ENCODE results near the gene LZTR1. TPM values are rescaled to one million over a fixed set of nuclear protein-coding genes. Genes with fewer than 3 reads are reported as not detected.

The LZTR1 gene
- total and polyA plus RNA-seq, 5 donors: 20.4 to 33.2 (median 30.2) TPM

GRCh38 chr22:20994128-20994901, 12.2 kb downstream of the LZTR1 start:
- WGBS: 90% methylated on average over 30 of the region's 30 CpGs
- Histone ChIP-seq H3K4me3 (ENCODE audit: low read length) (no peak overlapping the region), H3K9me3 (ENCODE audit: control insufficient read depth, low read length) (no peaks in the 10 kb centered on the region), H3K4me1 (ENCODE audit: control insufficient read depth, insufficient read depth, low read length) (no peaks in the 10 kb centered on the region), H3K27ac (ENCODE audit: low read length) (no peak overlapping the region), H3K27me3 (ENCODE audit: control insufficient read depth, insufficient read depth) (no peaks in the 10 kb centered on the region)
- DNase-seq: peak; percentile 14 to 56 (median 42)
- no peak for ATAC-seq
- intact Hi-C loops (cut with DNase I): no loop called here

- intact Hi-C loops (cut with DNase I): no loop called here
- ATAC-seq (no peak), DNase-seq (peak in 1 of 3 donors; percentile 6)
- no peaks in the 10 kb centered on the region for H3K27me3 ChIP-seq (ENCODE audit: control insufficient read depth, insufficient read depth)
- no peaks in the 10 kb centered on the region for H3K4me1 ChIP-seq (ENCODE audit: control insufficient read depth, insufficient read depth, low read length)
- no peaks in the 10 kb centered on the region for H3K9me3 ChIP-seq (ENCODE audit: control insufficient read depth, low read length)
- no peak overlapping the region for H3K4me3 ChIP-seq (ENCODE audit: low read length)
- H3K27ac ChIP-seq (ENCODE audit: low read length): no peak overlapping the region
- WGBS: 90% methylated on average over 10 of the region's 10 CpGs
Observed at GRCh38 chr22:20994902-20995241, 12.8 kb downstream of the LZTR1 start.

GRCh38 chr22:20995329-20996030, 13.4 kb downstream of the LZTR1 start:
- Histone ChIP-seq H3K27ac (ENCODE audit: low read length) (no peak overlapping the region), H3K9me3 (ENCODE audit: control insufficient read depth, low read length) (no peaks in the 10 kb centered on the region), H3K4me3 (ENCODE audit: low read length) (no peak overlapping the region), H3K27me3 (ENCODE audit: control insufficient read depth, insufficient read depth) (no peaks in the 10 kb centered on the region), H3K4me1 (ENCODE audit: control insufficient read depth, insufficient read depth, low read length) (peaks cover 2% of the 10 kb centered on the region)
- intact Hi-C loops (cut with DNase I): no loop called here
- 91% methylated on average over 23 of the region's 23 CpGs for WGBS
- peak; percentile 14 to 57 (median 47) for DNase-seq
- ATAC-seq: no peak

- Histone ChIP-seq H3K27ac (ENCODE audit: low read length) (no peak overlapping the region), H3K4me3 (ENCODE audit: low read length) (no peak overlapping the region), H3K4me1 (ENCODE audit: control insufficient read depth, insufficient read depth, low read length) (peaks cover 7% of the 10 kb centered on the region), H3K27me3 (ENCODE audit: control insufficient read depth, insufficient read depth) (no peaks in the 10 kb centered on the region), H3K9me3 (ENCODE audit: control insufficient read depth, low read length) (no peaks in the 10 kb centered on the region)
- ATAC-seq (no peak), DNase-seq (peak in 2 of 3 donors; percentile 44 to 51)
- 90% methylated on average over 10 of the region's 10 CpGs for WGBS
- intact Hi-C loops (cut with DNase I): no loop called here
Observed at GRCh38 chr22:20996031-20996410, 13.9 kb downstream of the LZTR1 start.

GRCh38 chr22:20996598-20997535, 14.8 kb downstream of the LZTR1 start:
- H3K4me3 ChIP-seq (ENCODE audit: low read length): no peak overlapping the region
- no peaks in the 10 kb centered on the region for H3K9me3 ChIP-seq (ENCODE audit: control insufficient read depth, low read length)
- intact Hi-C loops (cut with DNase I): no loop called here
- DNase-seq: peak in 2 of 3 donors; percentile 60 to 61
- peaks cover 7% of the 10 kb centered on the region for H3K4me1 ChIP-seq (ENCODE audit: control insufficient read depth, insufficient read depth, low read length)
- 85% methylated on average over 27 of the region's 27 CpGs for WGBS
- no peak overlapping the region for H3K27ac ChIP-seq (ENCODE audit: low read length)
- no peak for ATAC-seq
- no peaks in the 10 kb centered on the region for H3K27me3 ChIP-seq (ENCODE audit: control insufficient read depth, insufficient read depth)

GRCh38 chr22:20997536-20998257, 15.6 kb downstream of the LZTR1 start:
- H3K4me3 ChIP-seq (ENCODE audit: low read length): no peak overlapping the region
- intact Hi-C loops (cut with DNase I): no loop called here
- 76% methylated on average over 13 of the region's 13 CpGs for WGBS
- no peaks in the 10 kb centered on the region for H3K27me3 ChIP-seq (ENCODE audit: control insufficient read depth, insufficient read depth)
- ATAC-seq (no peak), DNase-seq (peak; percentile 14 to 42 (median 37))
- no peaks in the 10 kb centered on the region for H3K9me3 ChIP-seq (ENCODE audit: control insufficient read depth, low read length)
- H3K4me1 ChIP-seq (ENCODE audit: control insufficient read depth, insufficient read depth, low read length): peaks cover 7% of the 10 kb centered on the region
- no peak overlapping the region for H3K27ac ChIP-seq (ENCODE audit: low read length)

GRCh38 chr22:20998411-20999336, 16.6 kb downstream of the LZTR1 start:
- Histone ChIP-seq H3K4me3 (ENCODE audit: low read length) (no peak overlapping the region), H3K27me3 (ENCODE audit: control insufficient read depth, insufficient read depth) (no peaks in the 10 kb centered on the region), H3K27ac (ENCODE audit: low read length) (no peak overlapping the region), H3K9me3 (ENCODE audit: control insufficient read depth, low read length) (no peaks in the 10 kb centered on the region), H3K4me1 (ENCODE audit: control insufficient read depth, insufficient read depth, low read length) (peaks cover 7% of the 10 kb centered on the region)
- intact Hi-C loops (cut with DNase I): no loop called here
- WGBS: 62% methylated on average over 7 of the region's 7 CpGs
- peak in 2 of 3 donors; percentile 35 to 45 for DNase-seq
- no peak for ATAC-seq

GRCh38 chr22:20999350-21000206, 17.5 kb downstream of the LZTR1 start:
- Histone ChIP-seq H3K4me3 (ENCODE audit: low read length) (no peak overlapping the region), H3K9me3 (ENCODE audit: control insufficient read depth, low read length) (no peaks in the 10 kb centered on the region), H3K27me3 (ENCODE audit: control insufficient read depth, insufficient read depth) (no peaks in the 10 kb centered on the region), H3K4me1 (ENCODE audit: control insufficient read depth, insufficient read depth, low read length) (peaks cover 7% of the 10 kb centered on the region), H3K27ac (ENCODE audit: low read length) (no peak overlapping the region)
- peak in 2 of 3 donors; percentile 60 to 64 for DNase-seq
- WGBS: 88% methylated on average over 27 of the region's 27 CpGs
- intact Hi-C loops (cut with DNase I): no loop called here
- no peak for ATAC-seq
